ENCODE results near the gene TDRD10.

TDRD10 gene

GRCh38 chr1:154559466-154560044 lies 57.5 kb downstream of the TDRD10 start:
- peak; percentile 50 for DNase-seq (ENCODE audit: insufficient read length)
- TF ChIP-seq POLR2AphosphoS5 (IDR thresholded peaks at IDR 0.05; ENCODE audit: low read depth, low read length), result no peak
- no peak for TF ChIP-seq POLR2A (IDR thresholded peaks at IDR 0.05; ENCODE audit: low read depth, low read length)
- TF ChIP-seq TAF1 (IDR thresholded peaks at IDR 0.05; ENCODE audit: borderline replicate concordance, low read depth, low read length), result no peak
- no peak for FAIRE-seq

DNA sequence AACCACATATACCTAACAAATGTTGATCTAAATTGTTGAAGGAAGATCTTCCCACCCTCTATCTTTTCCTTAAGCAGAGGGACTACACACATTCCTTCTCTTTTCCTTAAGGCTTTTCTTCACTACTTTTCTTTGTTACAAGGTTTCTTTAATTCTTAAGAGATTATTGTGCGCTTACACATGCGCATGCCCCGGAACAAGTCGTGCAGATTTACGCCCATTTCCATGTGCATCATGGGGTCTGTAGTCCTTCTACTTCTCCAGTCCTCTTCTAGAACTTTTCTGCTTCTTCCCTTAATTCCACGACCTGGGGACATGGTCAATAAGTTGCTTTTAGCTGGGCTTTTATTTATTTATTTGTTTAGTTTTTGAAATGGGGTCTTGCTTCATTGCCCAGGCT lies 63.9 kb downstream of the TDRD10 start:
- no peak for DNase-seq (ENCODE audit: insufficient read length)
- no peak for FAIRE-seq

GRCh38 chr1:154567386-154568156 lies 65.6 kb downstream of the TDRD10 start, which contains the start of gene CHRNB2:
CHRNB2 (plus strand) TSS chr1:154567778; CDS start chr1:154568045, 267 bp downstream.
- DNase-seq (ENCODE audit: insufficient read length), result peak; percentile 91
- FAIRE-seq, result peak; percentile 83
- TF ChIP-seq TAF1 (IDR thresholded peaks at IDR 0.05; ENCODE audit: borderline replicate concordance, low read depth, low read length) (no peak), POLR2A (IDR thresholded peaks at IDR 0.05; ENCODE audit: low read depth, low read length) (no peak), POLR2AphosphoS5 (IDR thresholded peaks at IDR 0.05; ENCODE audit: low read depth, low read length) (no peak)

More for the DNA sequence above, 63.9 kb downstream of the TDRD10 start:
- TF ChIP-seq POLR2A (IDR thresholded peaks at IDR 0.05; ENCODE audit: low read depth, low read length), result no peak
- TF ChIP-seq TAF1 (IDR thresholded peaks at IDR 0.05; ENCODE audit: borderline replicate concordance, low read depth, low read length), result no peak
- no peak for TF ChIP-seq POLR2AphosphoS5 (IDR thresholded peaks at IDR 0.05; ENCODE audit: low read depth, low read length)

- DNase-seq (ENCODE audit: insufficient read length) (no peak), FAIRE-seq (no peak)
- TF ChIP-seq POLR2AphosphoS5 (IDR thresholded peaks at IDR 0.05; ENCODE audit: low read depth, low read length) (no peak), POLR2A (IDR thresholded peaks at IDR 0.05; ENCODE audit: low read depth, low read length) (no peak), TAF1 (IDR thresholded peaks at IDR 0.05; ENCODE audit: borderline replicate concordance, low read depth, low read length) (no peak)
Measured at GRCh38 chr1:154568157-154568815, 66.3 kb downstream of the TDRD10 start.

DNA sequence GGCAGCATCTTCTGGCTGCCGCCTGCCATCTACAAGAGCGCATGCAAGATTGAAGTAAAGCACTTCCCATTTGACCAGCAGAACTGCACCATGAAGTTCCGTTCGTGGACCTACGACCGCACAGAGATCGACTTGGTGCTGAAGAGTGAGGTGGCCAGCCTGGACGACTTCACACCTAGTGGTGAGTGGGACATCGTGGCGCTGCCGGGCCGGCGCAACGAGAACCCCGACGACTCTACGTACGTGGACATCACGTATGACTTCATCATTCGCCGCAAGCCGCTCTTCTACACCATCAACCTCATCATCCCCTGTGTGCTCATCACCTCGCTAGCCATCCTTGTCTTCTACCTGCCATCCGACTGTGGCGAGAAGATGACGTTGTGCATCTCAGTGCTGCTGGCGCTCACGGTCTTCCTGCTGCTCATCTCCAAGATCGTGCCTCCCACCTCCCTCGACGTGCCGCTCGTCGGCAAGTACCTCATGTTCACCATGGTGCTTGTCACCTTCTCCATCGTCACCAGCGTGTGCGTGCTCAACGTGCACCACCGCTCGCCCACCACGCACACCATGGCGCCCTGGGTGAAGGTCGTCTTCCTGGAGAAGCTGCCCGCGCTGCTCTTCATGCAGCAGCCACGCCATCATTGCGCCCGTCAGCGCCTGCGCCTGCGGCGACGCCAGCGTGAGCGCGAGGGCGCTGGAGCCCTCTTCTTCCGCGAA lies 69.4 kb downstream of the TDRD10 start:
- DNase-seq (ENCODE audit: insufficient read length) (no peak), FAIRE-seq (no peak)
- no peak for TF ChIP-seq POLR2AphosphoS5 (IDR thresholded peaks at IDR 0.05; ENCODE audit: low read depth, low read length)
- TF ChIP-seq TAF1 (IDR thresholded peaks at IDR 0.05; ENCODE audit: borderline replicate concordance, low read depth, low read length), result no peak
- TF ChIP-seq POLR2A (IDR thresholded peaks at IDR 0.05; ENCODE audit: low read depth, low read length), result no peak

DNA sequence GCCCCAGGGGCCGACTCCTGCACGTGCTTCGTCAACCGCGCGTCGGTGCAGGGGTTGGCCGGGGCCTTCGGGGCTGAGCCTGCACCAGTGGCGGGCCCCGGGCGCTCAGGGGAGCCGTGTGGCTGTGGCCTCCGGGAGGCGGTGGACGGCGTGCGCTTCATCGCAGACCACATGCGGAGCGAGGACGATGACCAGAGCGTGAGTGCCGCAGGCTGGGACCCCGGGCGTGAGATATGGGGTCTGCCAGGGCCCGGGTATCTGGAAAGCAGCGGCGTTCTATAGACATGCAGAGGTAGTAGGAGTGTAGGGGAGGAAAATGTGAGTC lies 69.9 kb downstream of the TDRD10 start:
- FAIRE-seq (no peak), DNase-seq (ENCODE audit: insufficient read length) (no peak)
- TF ChIP-seq TAF1 (IDR thresholded peaks at IDR 0.05; ENCODE audit: borderline replicate concordance, low read depth, low read length) (no peak), POLR2AphosphoS5 (IDR thresholded peaks at IDR 0.05; ENCODE audit: low read depth, low read length) (no peak), POLR2A (IDR thresholded peaks at IDR 0.05; ENCODE audit: low read depth, low read length) (no peak)

DNA sequence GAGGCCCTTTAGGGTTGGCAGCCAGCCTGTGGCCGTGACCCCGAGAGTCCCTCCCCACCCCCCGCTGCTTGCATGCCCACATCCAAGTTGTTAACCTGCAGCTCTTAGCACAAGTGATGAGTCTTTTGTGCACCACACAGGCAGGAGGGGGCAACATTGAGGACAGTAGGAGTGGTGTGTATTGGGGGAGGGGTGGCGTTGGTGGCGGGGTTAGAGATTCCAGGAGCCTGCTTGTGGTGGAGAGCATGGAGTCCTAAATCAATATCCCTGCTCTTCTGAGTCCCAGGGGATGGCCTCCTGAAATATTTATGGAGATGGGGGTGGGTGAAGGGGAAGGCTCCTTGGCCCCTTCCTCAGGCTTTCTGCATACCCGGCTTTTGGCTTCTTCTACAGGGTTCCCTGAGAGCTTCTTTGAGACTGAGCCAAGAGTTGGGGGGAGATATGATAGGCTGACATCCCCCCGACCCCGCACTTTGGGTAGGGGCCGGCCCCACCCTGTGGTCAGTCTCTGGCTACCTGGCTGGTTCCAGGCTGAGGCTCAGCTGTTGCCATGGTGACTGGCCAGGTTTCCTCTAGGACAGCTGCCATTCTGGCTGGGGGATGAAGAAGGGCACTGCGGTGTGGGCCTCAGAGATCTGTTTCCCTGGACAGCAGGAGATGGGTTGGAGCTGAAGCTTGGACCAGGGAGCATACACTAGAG lies 70.6 kb downstream of the TDRD10 start:
- TF ChIP-seq TAF1 (IDR thresholded peaks at IDR 0.05; ENCODE audit: borderline replicate concordance, low read depth, low read length) (no peak), POLR2A (IDR thresholded peaks at IDR 0.05; ENCODE audit: low read depth, low read length) (no peak), POLR2AphosphoS5 (IDR thresholded peaks at IDR 0.05; ENCODE audit: low read depth, low read length) (no peak)
- no peak for DNase-seq (ENCODE audit: insufficient read length)
- no peak for FAIRE-seq

DNA sequence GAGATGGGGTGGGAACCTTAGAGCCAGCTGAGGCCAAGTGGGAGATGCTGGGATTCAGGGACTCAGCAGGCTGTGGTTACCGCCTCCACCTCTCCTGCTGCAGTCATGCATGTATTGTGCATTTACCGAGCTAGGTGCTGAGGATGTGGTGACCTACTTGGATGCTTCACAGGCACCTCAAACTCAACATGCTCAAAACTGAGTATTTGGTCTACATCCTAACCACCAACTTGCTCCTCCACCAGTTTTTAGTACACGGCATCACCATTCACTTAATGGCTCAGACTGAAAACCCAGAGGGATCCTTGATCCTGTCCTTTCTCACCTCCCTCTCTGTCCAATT lies 71.1 kb downstream of the TDRD10 start:
- no peak for TF ChIP-seq TAF1 (IDR thresholded peaks at IDR 0.05; ENCODE audit: borderline replicate concordance, low read depth, low read length)
- TF ChIP-seq POLR2A (IDR thresholded peaks at IDR 0.05; ENCODE audit: low read depth, low read length), result no peak
- TF ChIP-seq POLR2AphosphoS5 (IDR thresholded peaks at IDR 0.05; ENCODE audit: low read depth, low read length), result no peak
- no peak for FAIRE-seq
- DNase-seq (ENCODE audit: insufficient read length), result no peak

GRCh38 chr1:154574716-154575115 lies 72.7 kb downstream of the TDRD10 start:
- TF ChIP-seq POLR2AphosphoS5 (IDR thresholded peaks at IDR 0.05; ENCODE audit: low read depth, low read length) (no peak), POLR2A (IDR thresholded peaks at IDR 0.05; ENCODE audit: low read depth, low read length) (no peak), TAF1 (IDR thresholded peaks at IDR 0.05; ENCODE audit: borderline replicate concordance, low read depth, low read length) (no peak)
- FAIRE-seq (no peak), DNase-seq (ENCODE audit: insufficient read length) (no peak)

- no peak for FAIRE-seq
Measured at GRCh38 chr1:154575147-154575927, 73.3 kb downstream of the TDRD10 start.

More at GRCh38 chr1:154575147-154575927, 73.3 kb downstream of the TDRD10 start:
- no peak for TF ChIP-seq TAF1 (IDR thresholded peaks at IDR 0.05; ENCODE audit: borderline replicate concordance, low read depth, low read length)
- no peak for DNase-seq (ENCODE audit: insufficient read length)
